Adipose tissue (tissue), 3 donors: ENCODE results near the gene PLEKHH3. TPM values are rescaled to one million over a fixed set of nuclear protein-coding genes. Genes with fewer than 3 reads are reported as not detected.
"Not testable (repeated sequence)": the region's sequence is repeated elsewhere in the genome, so short reads cannot be mapped to it uniquely, and the experiment has no call there.

ENCODE experiments used
- H3K27ac ChIP-seq: one replicate; pipeline ENCODE4 v1.5.1; 2013; ENCODE audit warnings: low read depth, low read length
- WGBS, 3 donors: extraction: QIAGEN DNeasy Blood & Tissue Kit; methylation state at CpG; one replicate each; pipeline ENCODE4 v1.1.7; 2013; 5-methylcytosine and 5-hydroxymethylcytosine counted together
- polyA plus RNA-seq, 3 donors: library from polyadenylated mRNA; stranded (reverse); fragments of 200-250 nt; gene quantifications; one replicate each; pipeline ENCODE4 v1.2.3, GENCODE V29; 2013
- donor health status: healthy with polysubstance abuse.
- donor health status: Bipolar disorder and iron deficiency.
- donor health status: healthy.

Gene PLEKHH3
- polyA plus RNA-seq, 3 donors: 30.4 to 67.4 (median 30.9) TPM

DNA sequence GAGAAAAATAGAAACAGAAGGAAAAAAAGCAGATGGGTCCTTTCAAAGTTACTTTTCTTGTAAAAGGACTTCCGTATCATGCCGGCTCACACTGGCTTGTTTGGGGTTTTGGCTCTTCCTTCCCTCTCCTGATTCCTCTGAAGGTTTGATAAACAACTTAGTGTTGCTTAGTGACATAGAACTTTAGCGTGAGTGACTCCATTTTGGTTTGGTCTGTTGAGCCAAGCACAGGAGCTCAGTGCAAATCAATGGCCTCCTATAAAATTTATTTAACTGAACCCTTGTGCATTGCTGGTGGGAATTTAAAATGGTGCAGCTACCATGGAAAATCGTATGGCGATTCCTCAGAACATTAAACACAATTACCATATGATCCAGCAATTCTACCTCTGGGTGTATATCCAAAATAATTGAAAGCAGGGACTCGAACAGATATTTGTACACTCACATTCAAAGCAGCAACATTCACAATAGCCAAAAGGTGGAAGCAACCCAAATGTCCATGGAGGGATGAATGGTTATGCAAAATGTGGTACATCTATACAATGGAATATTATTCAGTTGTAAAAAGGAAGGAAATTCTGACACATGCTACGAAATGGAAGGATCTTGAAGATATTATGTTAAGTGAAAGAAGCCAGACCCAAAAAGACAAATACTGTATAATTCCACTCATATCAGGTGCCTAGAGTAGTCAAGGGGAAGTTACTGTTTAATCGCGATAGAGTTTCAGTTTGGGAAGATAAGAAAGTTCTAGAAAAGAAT, 18.8 kb downstream of the PLEKHH3 start:
- 84 to 91% (median 84%) methylated on average over 9 of the region's 9 CpGs for WGBS, 3 donors
- no peak overlapping the region for H3K27ac ChIP-seq

DNA sequence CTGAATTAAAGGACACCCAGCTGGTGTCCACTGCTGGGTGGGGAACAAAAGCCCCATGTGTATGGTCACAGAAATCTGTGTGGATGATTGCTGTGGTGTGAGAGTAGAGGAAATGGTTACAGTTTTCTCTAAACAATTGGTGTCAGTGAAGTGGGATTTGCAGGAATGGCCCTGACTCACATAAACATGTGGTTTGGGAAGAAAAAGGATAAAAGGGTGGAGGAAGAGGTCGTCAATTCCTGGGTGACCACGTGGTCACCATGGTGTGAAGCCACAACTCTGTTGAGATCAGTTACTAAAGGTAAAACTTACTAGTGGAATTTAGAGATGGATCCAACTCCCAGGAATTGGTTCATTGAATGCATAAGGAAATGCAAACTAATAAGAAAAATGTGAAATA, 21.3 kb downstream of the PLEKHH3 start:
- WGBS, 3 donors: 65 to 77% (median 71%) methylated on average over 2 of the region's 2 CpGs
- H3K27ac ChIP-seq: no peak overlapping the region

DNA sequence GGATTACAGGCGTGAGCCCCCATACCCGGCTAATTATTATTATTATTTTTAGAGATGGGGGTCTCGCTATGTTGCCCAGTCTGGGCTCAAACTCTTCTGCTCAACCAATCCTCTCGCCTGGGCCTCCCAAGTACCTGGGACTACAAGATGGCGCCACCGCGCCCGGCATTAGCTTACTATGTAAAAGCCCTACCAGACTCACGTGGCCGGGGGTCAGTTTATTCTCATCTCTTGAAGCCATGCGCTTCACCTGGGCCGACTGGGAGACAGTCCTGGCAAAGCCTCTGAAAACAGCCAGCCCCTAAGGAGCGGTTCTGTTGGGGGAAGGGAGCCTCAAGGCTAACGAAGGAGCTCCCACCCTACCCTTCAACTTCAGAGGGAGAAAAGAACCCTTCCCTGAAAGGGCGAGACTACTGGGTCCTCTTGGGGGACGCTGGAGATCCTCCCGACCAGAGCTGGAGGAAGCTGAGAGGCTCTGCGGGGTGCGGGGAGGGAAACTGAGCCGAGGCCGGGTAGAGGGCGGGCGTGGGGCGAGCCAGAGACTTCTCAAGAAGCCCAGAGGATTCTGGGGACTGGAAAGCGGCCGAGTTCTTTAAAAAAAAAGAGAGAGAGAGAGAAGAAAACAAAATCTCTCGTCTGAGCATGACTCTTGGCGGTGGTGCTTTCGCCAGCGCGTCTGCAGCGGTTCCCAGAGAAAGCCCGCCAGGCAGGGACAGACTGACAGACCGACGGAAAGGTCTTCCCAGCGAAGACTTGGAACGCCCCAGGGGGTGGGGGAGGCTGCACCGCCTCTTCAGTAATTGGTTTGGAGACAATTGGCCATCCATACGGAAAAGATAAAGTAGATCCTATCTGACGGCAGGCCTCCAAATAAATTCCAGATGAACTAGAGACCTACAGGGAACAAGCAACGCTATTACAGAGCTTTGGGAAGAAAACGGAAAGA, 23.3 kb downstream of the PLEKHH3 start:
- WGBS, 3 donors: 27 to 29% (median 28%) methylated on average over 41 of the region's 42 CpGs

DNA sequence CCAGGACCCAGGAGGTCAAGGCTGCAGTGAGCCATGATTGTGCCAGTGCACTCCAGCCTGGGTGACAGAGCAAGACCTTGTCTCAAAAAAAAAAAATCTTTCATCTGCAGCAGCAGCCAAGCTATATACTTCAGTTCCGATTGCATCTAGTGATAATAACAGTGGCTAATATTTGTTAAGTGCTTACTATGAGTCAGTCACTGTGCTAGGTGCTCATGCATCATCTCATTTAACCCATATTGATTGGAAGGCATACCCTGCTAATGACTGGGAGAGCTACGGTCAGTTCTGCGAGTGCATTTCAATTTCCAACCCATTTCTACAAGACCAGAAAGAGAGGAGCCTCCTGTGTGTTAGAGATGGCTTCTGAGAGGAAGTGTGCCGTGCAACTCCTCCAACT, 25.4 kb downstream of the PLEKHH3 start:
- H3K27ac ChIP-seq: no peak overlapping the region
- WGBS, 3 donors: 74 to 78% (median 75%) methylated on average over 4 of the region's 4 CpGs

More for the DNA sequence above, 23.3 kb downstream of the PLEKHH3 start:
- peak overlapping the region; percentile 64 for H3K27ac ChIP-seq

DNA sequence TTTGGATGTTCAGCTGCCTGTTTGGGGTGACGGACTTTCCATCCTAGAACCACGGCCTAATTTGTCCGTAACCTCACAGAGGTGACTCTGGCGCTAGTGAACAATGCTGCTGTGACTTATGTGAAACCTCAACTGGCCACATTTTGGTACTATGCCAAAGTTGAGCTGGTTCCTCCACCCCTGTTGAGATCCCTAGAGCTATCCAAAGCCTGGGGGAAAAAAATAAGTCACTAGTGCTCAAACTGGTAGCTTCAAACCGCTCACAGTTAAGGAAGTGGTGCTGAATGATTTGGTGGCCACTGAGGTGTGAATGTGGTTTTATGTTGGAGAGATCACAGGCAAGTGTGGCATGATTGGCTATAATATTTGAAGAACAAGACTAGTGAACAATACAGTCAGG, 29.0 kb downstream of the PLEKHH3 start:
- 78 to 86% (median 78%) methylated on average over 5 of the region's 5 CpGs for WGBS, 3 donors
- no peak overlapping the region for H3K27ac ChIP-seq

DNA sequence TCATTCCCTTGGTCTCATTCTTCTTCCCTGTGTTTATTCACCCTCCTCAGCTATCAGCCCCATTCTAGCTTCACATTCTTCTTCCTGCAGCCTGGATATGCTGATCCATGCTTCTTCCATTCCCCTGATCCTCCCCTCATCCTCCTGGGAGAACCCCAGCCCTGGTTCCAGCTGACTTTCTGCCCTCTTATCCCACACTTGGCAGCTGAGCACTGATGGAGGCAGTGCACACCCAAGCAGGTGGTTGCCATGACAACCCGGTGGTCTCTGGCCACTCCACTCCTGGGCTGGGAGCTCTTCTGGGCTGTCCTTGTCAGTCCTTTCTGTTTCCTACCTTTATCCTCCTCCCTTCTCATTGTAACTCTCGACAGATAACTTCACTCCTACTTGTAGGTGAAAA, 34.5 kb downstream of the PLEKHH3 start:
- WGBS, 3 donors: 32 to 55% (median 45%) methylated on average over 2 of the region's 2 CpGs

DNA sequence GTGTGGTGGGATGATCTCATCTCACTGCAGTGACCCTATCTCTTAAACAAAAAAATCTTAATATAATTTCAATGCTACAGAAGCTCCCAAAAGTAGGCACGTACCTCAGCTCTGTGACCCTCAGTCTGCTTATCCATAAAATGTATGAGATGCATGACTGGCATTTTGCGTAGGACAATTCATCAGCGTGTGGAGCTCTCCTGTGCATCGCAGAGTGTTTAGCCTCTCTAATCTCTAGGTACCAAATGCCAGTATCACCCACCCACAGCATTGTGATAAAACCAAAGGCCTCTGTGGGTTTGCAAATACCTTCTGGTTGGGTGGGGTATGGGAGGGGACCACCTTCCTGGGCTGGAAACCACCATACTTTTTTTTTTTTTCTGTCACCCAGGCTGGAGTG, 36.7 kb downstream of the PLEKHH3 start:
- WGBS, 3 donors: 91 to 94% (median 91%) methylated on average over 4 of the region's 4 CpGs

More for the DNA sequence above, 34.5 kb downstream of the PLEKHH3 start:
- no peak overlapping the region for H3K27ac ChIP-seq

DNA sequence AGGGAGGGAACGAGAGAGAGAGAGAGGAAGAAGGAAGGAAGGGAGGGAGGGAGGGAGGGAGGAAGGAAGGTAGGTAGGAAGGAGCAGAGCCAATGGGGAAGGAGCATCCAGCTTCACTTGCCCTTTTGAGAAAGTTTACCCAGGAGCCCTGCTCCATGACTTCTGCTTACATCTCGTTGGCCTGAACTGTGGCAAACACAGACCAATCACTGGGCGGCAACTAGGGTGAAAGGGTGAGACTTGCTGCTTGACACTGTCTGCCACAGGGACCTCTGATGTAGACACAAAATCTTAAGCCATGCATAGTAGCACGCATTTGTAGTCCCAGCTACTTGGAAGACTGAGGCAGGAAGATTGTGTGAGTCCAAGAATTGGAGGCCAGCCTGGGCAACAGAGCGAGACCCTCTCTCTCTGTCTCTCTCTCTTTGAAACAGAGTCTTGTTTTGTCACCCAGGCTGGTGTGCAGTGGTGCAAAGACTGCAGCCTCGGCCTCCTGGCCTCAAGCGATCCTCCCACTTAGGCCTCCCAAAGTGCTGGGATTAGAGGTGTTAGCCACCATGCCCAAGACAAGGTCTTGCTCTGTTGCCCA, 37.2 kb downstream of the PLEKHH3 start:
- H3K27ac ChIP-seq: no peak overlapping the region
- whole genome bisulfite sequencing, 3 donors: 82 to 84% (median 83%) methylated on average over 6 of the region's 7 CpGs

More for the DNA sequence above, 36.7 kb downstream of the PLEKHH3 start:
- H3K27ac ChIP-seq: no peak overlapping the region

DNA sequence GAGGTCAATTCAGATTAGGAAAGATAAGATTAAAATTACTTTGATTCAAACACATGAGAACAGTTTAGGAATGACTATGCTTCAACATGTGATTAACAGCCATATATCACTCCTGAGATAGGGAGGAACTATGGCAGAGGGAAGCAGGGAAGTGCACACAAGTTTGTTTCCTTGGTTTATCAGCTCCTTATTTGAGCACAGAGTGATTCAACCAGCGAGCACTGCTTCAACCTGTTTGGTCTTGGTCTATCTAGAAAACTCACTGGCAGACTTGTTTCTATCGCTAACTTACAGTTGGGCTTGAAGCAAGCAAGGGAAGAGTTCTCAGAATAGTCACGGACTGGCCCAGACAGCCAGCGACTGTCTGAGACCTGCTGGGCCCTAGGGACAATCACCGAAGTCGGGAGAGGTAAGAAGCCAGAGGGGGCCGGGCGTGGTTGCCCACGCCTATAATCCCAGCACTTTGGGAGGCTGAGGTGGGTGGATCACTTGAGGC, 43.8 kb downstream of the PLEKHH3 start:
- WGBS, 3 donors: 63 to 84% (median 84%) methylated on average over 9 of the region's 9 CpGs
- H3K27ac ChIP-seq: no peak overlapping the region

DNA sequence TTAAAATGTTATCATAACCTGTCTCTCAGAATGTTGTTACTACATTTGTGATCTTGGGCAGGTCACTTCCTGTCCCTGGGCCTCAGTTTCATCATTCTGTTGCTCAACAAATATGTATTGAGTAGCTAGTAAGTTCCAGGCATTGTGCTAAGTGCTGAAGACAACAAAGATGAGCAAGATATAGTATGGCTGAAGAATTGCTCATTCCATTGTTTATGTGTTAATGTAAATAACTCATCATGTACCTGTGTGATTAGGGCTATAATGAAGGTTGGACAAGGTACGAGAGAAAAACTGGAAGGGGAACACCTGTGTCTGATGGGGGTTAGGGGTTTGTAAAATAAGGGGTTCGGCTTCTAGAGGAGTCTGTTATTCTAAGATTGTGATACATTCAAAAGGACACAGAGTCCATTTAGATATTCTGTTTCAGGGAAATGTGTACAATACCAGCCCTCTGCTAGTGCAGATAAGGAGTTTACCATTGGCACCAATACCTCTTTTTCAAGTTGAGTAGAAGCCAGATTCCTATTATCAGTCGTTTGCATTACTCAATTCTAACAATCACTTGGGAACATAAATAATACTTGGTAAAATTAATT, 47.3 kb downstream of the PLEKHH3 start:
- WGBS, 3 donors: 36 to 70% (median 66%) methylated on average over 3 of the region's 3 CpGs
- no peak overlapping the region for H3K27ac ChIP-seq

DNA sequence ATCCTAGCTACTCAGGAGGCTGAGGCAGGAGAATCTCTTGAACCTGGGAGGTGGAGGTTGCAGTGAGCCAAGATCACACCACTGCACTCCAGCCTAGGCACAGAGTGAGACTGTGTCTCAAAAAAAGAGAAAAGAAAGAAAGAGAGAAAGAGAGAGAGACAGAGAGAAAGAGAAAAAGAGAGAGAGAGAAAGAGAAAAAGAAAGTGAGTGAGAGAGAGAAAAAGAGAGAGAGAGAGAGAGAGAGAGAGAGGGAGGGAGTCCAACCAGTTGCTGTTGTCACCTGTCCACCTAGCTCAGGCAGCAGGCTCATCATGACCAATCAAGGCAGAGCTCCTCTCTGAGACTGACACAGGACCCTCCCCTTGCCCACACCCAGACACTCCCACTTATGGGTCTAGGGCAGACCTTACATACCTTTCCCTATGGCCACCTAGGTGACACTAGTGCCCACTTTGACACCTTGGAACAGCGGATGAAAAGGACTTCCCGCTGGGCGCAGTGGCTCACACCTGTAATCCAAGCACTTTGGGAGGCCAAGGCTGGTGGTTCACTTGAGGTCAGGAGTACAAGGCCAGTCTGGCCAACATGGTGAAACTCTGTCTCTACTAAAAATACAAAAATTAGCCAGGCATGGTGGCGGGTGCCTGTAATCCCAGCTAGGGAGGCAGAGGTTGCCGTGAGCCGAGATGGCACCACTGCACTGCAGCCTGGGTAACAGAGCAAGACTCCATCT, 49.6 kb downstream of the PLEKHH3 start:
- WGBS, 3 donors: 91 to 94% (median 92%) methylated on average over 6 of the region's 6 CpGs

DNA sequence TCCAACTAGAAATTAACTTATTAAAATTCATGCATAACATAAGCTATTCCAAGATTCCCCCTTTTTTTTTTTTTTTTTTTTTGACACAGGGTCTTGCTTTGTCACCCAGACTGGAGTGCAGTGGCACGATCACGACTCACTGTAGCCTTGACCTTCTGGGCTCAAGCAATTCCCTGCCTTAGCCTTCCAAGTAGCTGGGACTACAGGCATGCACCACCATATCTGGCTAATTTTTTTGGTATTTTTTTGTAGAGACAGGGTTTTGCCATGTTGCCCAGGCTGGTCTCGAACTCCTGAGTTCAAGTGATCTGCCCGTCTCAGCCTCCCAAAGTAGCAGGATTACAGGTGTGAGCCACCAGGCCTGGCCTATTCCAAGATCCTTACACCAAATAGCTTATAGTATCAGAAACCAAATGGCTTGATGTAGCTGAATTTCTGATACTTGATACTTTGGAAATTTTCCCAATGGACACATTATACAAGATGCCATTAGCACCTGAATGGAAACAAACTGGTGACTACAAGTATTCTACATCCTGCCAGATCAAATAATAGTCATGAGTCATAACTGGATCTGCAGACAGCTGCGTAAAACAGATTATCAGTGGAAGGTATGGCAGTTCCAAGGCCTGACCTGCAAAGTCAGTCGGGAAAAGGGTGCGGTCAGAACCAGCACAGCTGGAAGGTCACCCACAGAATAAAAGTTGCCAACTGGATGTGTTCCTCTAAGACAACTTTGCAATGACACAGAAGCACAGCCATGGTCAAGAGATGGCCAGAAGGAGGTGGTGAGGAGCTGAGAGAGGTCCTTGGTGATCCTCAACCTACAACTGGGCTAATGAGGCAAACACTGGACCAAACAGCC, 52.8 kb downstream of the PLEKHH3 start:
- no peak overlapping the region for H3K27ac ChIP-seq

More for the DNA sequence above, 49.6 kb downstream of the PLEKHH3 start:
- not testable (repeated sequence) for H3K27ac ChIP-seq

DNA sequence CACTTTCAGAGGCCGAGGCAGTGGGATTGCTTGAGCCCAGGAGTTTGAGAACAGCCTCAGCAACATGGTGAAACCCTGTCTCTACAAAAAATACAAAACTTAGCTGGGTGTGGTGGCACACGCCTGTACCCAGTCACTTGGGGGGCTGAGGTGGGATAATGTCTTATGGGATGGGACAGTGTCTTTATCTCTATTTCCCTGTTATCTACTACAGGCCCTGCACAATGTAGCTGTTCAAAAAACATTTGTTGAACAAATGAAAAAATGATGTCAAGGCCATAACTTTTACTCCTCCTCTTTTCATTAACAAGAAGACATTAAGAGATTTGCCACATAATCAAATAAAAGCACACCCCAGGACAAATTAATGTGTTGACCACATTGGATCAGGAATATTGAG, 53.5 kb downstream of the PLEKHH3 start:
- H3K27ac ChIP-seq: no peak overlapping the region

More for the DNA sequence above, 52.8 kb downstream of the PLEKHH3 start:
- 59 to 88% (median 78%) methylated on average over 7 of the region's 7 CpGs for WGBS, 3 donors

DNA sequence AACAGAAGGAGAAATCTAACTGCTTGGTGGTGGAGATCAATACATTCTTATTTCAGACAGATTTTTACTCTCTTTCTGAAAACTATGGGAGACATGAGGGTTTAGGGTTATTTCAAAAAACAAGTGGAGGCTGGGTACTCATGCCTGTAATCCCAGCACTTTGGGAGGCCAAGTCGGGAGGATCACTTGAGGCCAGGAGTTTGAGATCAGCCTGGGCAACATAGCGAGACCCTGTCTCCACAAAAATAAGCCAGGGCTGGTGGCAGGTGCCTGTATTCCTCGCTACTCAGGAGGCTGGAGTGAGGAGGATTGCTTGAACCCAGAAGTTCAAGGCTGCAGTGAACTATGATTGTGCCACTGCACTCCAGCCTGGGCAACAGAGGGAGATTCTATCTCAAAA, 54.8 kb downstream of the PLEKHH3 start:
- 92 to 95% (median 94%) methylated on average over 3 of the region's 3 CpGs for WGBS, 3 donors
- not testable (repeated sequence) for H3K27ac ChIP-seq

More for the DNA sequence above, 53.5 kb downstream of the PLEKHH3 start:
- 93 to 100% (median 94%) methylated on average over 2 of the region's 2 CpGs for WGBS, 3 donors

DNA sequence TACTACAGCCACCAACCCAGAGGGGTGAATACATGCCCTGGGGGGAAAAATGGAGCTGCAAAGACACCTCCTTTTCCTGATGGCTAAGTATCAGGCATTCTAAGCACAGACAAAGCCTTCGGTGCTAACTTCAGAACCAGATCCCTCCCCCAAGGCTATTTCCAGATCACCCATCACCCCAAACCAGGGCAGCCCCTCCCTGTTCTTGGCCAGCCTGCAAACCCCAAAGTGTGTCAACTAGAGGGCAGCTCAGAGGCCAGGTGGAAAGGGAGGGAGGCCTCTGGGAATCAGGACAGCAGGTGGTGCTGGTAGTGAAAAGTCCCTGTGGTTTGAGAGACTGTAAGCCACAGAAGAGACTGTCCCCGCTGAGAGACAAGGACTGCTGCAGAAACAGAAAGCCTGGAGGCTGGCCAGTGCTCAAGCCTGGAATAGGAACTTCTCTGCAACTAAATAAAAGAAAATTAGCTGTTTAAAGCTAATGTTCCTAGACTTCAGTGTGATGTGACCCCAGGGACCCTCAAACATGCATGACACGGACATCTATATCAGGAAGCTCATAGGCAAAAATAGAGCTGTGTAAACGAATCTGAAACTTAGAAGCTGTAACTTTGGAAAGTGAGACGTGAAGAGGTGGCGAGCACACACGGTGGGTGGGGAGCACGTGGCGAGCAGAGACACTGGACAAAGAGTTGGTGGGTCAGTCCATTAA, 58.2 kb downstream of the PLEKHH3 start:
- no peak overlapping the region for H3K27ac ChIP-seq
- 32 to 51% (median 44%) methylated on average over 9 of the region's 9 CpGs for WGBS, 3 donors

DNA sequence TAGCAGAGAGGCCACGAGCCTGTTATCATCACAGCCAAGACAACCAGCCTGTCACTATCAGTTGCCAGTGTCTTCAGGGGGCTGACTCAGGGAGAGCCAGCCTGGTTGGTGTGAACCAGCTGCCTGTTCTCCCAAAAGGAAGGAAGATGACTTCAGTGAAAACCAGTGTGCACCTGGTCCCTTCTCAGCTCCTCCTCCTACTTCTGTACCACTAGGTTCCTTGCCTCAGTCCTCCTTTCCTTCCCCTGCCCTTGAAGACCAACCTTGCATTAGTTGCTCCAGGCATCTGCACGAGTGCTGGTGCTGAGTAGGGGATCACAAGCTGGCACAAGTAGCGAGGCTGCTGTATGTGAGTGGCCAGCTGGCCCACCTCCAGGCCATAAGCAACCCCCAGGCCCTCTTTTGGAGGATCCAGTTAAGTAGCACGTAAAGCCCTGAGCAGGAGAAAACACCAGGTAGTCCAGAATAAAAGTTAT, 58.8 kb downstream of the PLEKHH3 start:
- WGBS, 3 donors: 33 to 72% (median 68%) methylated on average over 4 of the region's 4 CpGs
- H3K27ac ChIP-seq: no peak overlapping the region
